Activated B cell treated with CpG ODN at 0.5 μM for 24 hours (primary cell): ENCODE measurements around the gene CXCL9. TPM values are rescaled to one million over a fixed set of nuclear protein-coding genes. Genes with fewer than 3 reads are reported as not detected.

Experiments
- ATAC-seq: fragments of 200-7000 bp; cut with Tn5 transposase; one replicate; pipeline ENCODE4 v1.10.0; 2021; ENCODE audit warnings: low read depth, mild to moderate bottlenecking, moderate library complexity
- CTCF ChIA-PET: fragments of 350-600 bp; sonication (Branson Sonifier 250); formaldehyde crosslinking; loops from one replicate; lab custom pipeline; 2021; ENCODE audit warnings: antibody characterized with exemption; lab: Charles Lee
- POLR2A ChIA-PET: fragments of 350-600 bp; sonication (Branson Sonifier 250); formaldehyde crosslinking; loops from one replicate; lab custom pipeline; 2021; ENCODE audit warnings: antibody characterized with exemption; lab: Charles Lee
- DNase-seq: peaks from one replicate; pipeline ENCODE4 v3.0.0; 2022
- H3K27ac Mint-ChIP-seq: one replicate; pipeline ENCODE4 v1.8.0; 2020; ENCODE audit warnings: mixed read lengths
- H3K27me3 Mint-ChIP-seq: one replicate; pipeline ENCODE4 v1.8.0; 2021; ENCODE audit warnings: mixed read lengths
- H3K36me3 Mint-ChIP-seq: one replicate; pipeline ENCODE4 v1.8.0; 2021; ENCODE audit warnings: low read depth, mixed read lengths
- H3K4me1 Mint-ChIP-seq: one replicate; pipeline ENCODE4 v1.8.0; 2021; ENCODE audit warnings: mixed read lengths
- H3K4me3 Mint-ChIP-seq: one replicate; pipeline ENCODE4 v1.8.0; 2020; ENCODE audit warnings: mild to moderate bottlenecking, mixed read lengths
- H3K9me3 Mint-ChIP-seq: one replicate; pipeline ENCODE4 v1.8.0; 2020; ENCODE audit warnings: mixed read lengths
- intact Hi-C: fragments of 100-400 bp; cut with micrococcal nuclease; formaldehyde crosslinking; loops from one replicate; pipeline ENCODE4 v1.15.1; 2024
- total RNA-seq: library from RNA; stranded (reverse); gene quantifications from 2 replicates; pipeline ENCODE4 v1.2.3, GENCODE V29; 2022
- TF ChIP-seq, protein P1 (sequence below): fragments of 200-600 bp; IDR thresholded peaks from one replicate; pipeline ENCODE4 v1.8.0; 2022; ENCODE audit warnings: antibody characterized with exemption, mild to moderate bottlenecking

Gene CXCL9
- total RNA-seq, 1 donor from 2014 or later = not detected

DNA sequence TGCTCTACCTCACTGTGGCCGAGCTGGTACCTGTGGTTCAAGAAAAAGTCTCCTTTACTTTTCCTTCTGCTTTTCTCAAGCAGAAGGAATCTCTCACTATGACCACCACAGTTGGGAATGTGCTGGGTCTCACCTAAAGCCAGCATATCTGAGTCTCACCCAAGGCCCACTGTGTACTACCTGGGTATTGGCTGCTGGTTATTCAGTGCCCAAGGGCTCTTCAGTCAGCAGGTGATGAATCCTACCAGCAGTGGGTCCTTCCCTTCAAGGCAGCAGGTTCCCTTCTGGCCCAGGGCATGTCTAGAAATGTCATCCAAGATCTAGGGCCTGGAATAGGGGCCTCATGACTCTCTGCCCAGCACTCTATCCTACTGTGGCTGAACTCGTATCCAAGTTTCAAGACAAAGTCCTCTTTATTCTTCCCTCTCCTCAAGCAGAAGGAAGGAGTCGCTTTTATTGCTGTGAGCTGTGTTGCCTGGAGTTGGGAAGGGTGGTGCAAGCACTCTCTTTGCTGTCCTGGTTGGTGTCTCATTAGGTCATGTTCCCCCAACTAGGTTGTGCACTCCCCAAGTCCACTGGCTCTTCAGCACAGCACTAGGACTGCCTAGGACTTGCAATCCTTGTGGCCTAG lies 9.9 kb upstream of the CXCL9 start:
- no peaks in the 10 kb centered on the region for H3K36me3 Mint-ChIP-seq
- intact Hi-C loops = no loop called here
- H3K27ac Mint-ChIP-seq = no peak overlapping the region
- no peaks in the 10 kb centered on the region for H3K27me3 Mint-ChIP-seq
- TF ChIP-seq, protein P1, sequence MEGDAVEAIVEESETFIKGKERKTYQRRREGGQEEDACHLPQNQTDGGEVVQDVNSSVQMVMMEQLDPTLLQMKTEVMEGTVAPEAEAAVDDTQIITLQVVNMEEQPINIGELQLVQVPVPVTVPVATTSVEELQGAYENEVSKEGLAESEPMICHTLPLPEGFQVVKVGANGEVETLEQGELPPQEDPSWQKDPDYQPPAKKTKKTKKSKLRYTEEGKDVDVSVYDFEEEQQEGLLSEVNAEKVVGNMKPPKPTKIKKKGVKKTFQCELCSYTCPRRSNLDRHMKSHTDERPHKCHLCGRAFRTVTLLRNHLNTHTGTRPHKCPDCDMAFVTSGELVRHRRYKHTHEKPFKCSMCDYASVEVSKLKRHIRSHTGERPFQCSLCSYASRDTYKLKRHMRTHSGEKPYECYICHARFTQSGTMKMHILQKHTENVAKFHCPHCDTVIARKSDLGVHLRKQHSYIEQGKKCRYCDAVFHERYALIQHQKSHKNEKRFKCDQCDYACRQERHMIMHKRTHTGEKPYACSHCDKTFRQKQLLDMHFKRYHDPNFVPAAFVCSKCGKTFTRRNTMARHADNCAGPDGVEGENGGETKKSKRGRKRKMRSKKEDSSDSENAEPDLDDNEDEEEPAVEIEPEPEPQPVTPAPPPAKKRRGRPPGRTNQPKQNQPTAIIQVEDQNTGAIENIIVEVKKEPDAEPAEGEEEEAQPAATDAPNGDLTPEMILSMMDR = no peak
- H3K4me3 Mint-ChIP-seq = no peak overlapping the region
- DNase-seq = no peak
- peaks cover 16% of the 10 kb centered on the region for H3K4me1 Mint-ChIP-seq
- H3K9me3 Mint-ChIP-seq = no peaks in the 10 kb centered on the region
- ChIA-PET CTCF (no interaction called here), POLR2A (no interaction called here)
- ATAC-seq = no peak

GRCh38 chr4:76016393-76016792 lies 9.1 kb upstream of the CXCL9 start:
- ATAC-seq (peak; percentile 34), DNase-seq (no peak)
- Mint-ChIP-seq H3K36me3 (no peaks in the 10 kb centered on the region), H3K9me3 (no peaks in the 10 kb centered on the region), H3K4me3 (no peak overlapping the region), H3K27me3 (no peaks in the 10 kb centered on the region), H3K27ac (no peak overlapping the region), H3K4me1 (peaks cover 20% of the 10 kb centered on the region)
- TF ChIP-seq, protein P1 = no peak
- intact Hi-C loops = no loop called here
- ChIA-PET POLR2A (no interaction called here), CTCF (no interaction called here)

DNA sequence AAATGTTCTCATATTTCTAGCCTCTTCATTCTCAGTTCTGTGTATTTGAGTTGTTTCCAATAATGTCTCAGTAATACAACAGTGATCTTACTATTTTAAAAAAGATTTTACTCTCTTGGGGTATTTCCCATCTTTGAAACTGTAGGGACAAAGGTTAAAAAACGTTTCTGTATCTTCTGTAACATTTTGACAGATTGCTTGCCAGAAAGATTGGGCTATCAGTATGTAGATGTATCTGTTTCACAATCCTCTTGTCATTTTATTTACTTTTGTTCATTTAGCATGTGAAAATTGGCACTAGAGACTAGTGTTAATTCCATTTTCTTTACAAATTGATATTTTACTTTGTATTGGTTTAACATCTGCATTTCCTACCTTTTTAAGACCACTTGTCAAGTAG lies 6.2 kb upstream of the CXCL9 start:
- Mint-ChIP-seq H3K36me3 (no peaks in the 10 kb centered on the region), H3K27me3 (no peaks in the 10 kb centered on the region), H3K4me1 (peaks cover 20% of the 10 kb centered on the region), H3K9me3 (no peaks in the 10 kb centered on the region), H3K27ac (peak overlapping the region; percentile 4), H3K4me3 (no peak overlapping the region)
- TF ChIP-seq, protein P1 = no peak
- ATAC-seq (no peak), DNase-seq (no peak)
- ChIA-PET POLR2A (interaction anchor here (1.9 kb wide), 1 partner anchor 49 kb away, joined by 8 read pairs; no protein-coding TSS in a partner anchor), CTCF (no interaction called here)
- intact Hi-C loops = loop anchor here (2.0 kb wide), 1 partner anchor 21 kb away; no protein-coding TSS in a partner anchor

- peak overlapping the region; percentile 47 for H3K27ac Mint-ChIP-seq
- H3K36me3 Mint-ChIP-seq = no peaks in the 10 kb centered on the region
- intact Hi-C loops = loop anchor here (2.0 kb wide), 1 partner anchor 22 kb away; no protein-coding TSS in a partner anchor
- ATAC-seq = no peak
- POLR2A ChIA-PET = interaction anchor here (1.0 to 1.9 kb wide), 2 partner anchors 43 to 50 kb away, joined by 3 to 8 read pairs; no protein-coding TSS in a partner anchor
- CTCF ChIA-PET = interaction anchor here (0.7 kb wide), 1 partner anchor 237 kb away, joined by 3 read pairs; no protein-coding TSS in a partner anchor
- no peaks in the 10 kb centered on the region for H3K9me3 Mint-ChIP-seq
- H3K4me3 Mint-ChIP-seq = no peak overlapping the region
- no peaks in the 10 kb centered on the region for H3K27me3 Mint-ChIP-seq
- DNase-seq = no peak
- TF ChIP-seq, protein P1 = no peak
- peaks cover 20% of the 10 kb centered on the region for H3K4me1 Mint-ChIP-seq
Measured at GRCh38 chr4:76012388-76012801, 5.1 kb upstream of the CXCL9 start.

GRCh38 chr4:76011700-76012387 lies 4.5 kb upstream of the CXCL9 start:
- Mint-ChIP-seq H3K4me3 (no peak overlapping the region), H3K27ac (peak overlapping the region; percentile 47), H3K27me3 (no peaks in the 10 kb centered on the region), H3K9me3 (no peaks in the 10 kb centered on the region), H3K36me3 (no peaks in the 10 kb centered on the region), H3K4me1 (peaks cover 20% of the 10 kb centered on the region)
- POLR2A ChIA-PET = interaction anchor here (1.0 to 1.9 kb wide), 2 partner anchors 43 to 51 kb away, joined by 3 to 8 read pairs; no protein-coding TSS in a partner anchor
- TF ChIP-seq, protein P1 = no peak
- CTCF ChIA-PET = interaction anchor here (0.7 kb wide), 1 partner anchor 237 kb away, joined by 3 read pairs; no protein-coding TSS in a partner anchor
- ATAC-seq (peak; percentile 31), DNase-seq (no peak)
- intact Hi-C loops = loop anchor here (2.0 kb wide), 1 partner anchor 23 kb away; no protein-coding TSS in a partner anchor
